GM12878 (cell line): ENCODE data around the gene NKAIN2.

ENCODE experiments used
- CEBPZ ChIP-seq: fragments of 150-350 bp; IDR thresholded peaks from 2 replicates; pipeline ENCODE4 v1.6.1; 2016; ENCODE audit warnings: low read depth, low read length
- CREM ChIP-seq: IDR thresholded peaks from 2 replicates; pipeline ENCODE4 v1.6.1; 2014; ENCODE audit warnings: antibody characterized with exemption, low read depth
- IRF4 ChIP-seq: IDR thresholded peaks from 2 replicates; pipeline ENCODE4 v1.6.1; 2011; ENCODE audit warnings: low read depth, low read length
- JUNB ChIP-seq: IDR thresholded peaks from 2 replicates; pipeline ENCODE4 v1.6.1; 2016; ENCODE audit warnings: antibody characterized with exemption, mild to moderate bottlenecking
- POLR2A ChIP-seq: IDR thresholded peaks from 2 replicates; pipeline ENCODE4 v1.6.1; 2011; ENCODE audit warnings: low read depth, mild to moderate bottlenecking, low read length
- SIX5 ChIP-seq: IDR thresholded peaks from 2 replicates; pipeline ENCODE4 v1.6.1; 2011; ENCODE audit warnings: mild to moderate bottlenecking, low read depth, low read length, moderate library complexity; ENCODE audit not compliant: severe bottlenecking
- SMAD1 ChIP-seq: fragments of 450-650 bp; IDR thresholded peaks from 2 replicates; pipeline ENCODE4 v1.6.1; 2018; ENCODE audit warnings: mild to moderate bottlenecking, low read depth; ENCODE audit not compliant: partially characterized antibody
- TAF1 ChIP-seq: IDR thresholded peaks from 2 replicates; pipeline ENCODE4 v1.6.1; 2011; ENCODE audit warnings: mild to moderate bottlenecking, low read depth, low read length, borderline replicate concordance
- TCF12 ChIP-seq: IDR thresholded peaks from 2 replicates; pipeline ENCODE4 v1.6.1; 2011; ENCODE audit warnings: low read depth, mild to moderate bottlenecking, low read length
- ZNF24 ChIP-seq: fragments of 450-650 bp; IDR thresholded peaks from 2 replicates; pipeline ENCODE4 v1.6.1; 2017; ENCODE audit warnings: antibody characterized with exemption, mild to moderate bottlenecking
- TF ChIP-seq, protein P1 (sequence below), 3 experiments: IDR thresholded peaks in 2 of 3; conservative IDR thresholded peaks in 1 of 3; 2 replicates each; pipeline ENCODE4 v1.5.1; 2011; ENCODE audit warnings: low read depth in 3 of 3, low read length in 3 of 3, mild to moderate bottlenecking in 3 of 3, control low read depth in 2 of 3, moderate library complexity in 2 of 3, inconsistent platforms in 1 of 3, mixed read lengths in 1 of 3; ENCODE audit not compliant: control insufficient read depth in 2 of 3, insufficient read depth in 1 of 3; ENCODE audit errors: extremely low read depth in 1 of 3

DNA sequence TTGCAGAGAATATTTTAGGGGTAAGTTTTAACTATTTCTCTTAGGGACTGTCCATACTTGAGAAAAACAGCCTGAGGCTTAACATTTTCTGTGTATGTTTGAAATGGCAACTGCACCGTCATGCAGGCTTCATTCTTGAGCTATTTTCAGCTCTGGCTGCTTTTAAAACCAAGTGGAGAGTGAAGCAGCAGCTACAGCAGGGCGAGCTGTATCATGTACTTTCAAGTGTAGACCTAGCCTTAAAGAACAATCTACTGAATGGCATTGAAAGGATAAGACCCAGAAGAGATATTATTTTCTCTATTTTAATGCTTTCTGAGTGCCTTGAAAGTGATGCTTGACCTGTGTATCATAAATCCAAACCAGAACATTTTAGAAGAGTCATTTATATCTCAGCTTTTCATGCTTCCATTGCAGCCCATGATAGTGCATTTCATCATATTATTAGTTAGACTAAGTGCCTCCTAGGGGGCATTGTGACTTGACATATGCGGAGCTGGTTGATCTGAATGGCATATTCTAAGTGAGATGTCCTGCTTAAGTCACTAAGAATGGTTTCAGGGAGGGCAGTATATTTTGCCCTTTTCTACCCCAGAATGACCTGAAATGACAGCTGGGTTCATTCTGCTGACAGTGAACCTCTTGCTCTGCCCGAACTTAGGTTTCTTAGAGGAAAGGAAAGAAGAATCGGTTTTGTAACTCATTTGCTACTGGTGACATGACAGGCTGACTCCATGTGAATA, 85.3 kb downstream of the NKAIN2 start:
- TF ChIP-seq SMAD1 (no peak), JUNB (no peak), SIX5 (no peak), CREM (no peak), TCF12 (no peak), POLR2A (no peak), TAF1 (no peak), ZNF24 (no peak), IRF4 (no peak), CEBPZ (no peak)
- TF ChIP-seq, protein P1, sequence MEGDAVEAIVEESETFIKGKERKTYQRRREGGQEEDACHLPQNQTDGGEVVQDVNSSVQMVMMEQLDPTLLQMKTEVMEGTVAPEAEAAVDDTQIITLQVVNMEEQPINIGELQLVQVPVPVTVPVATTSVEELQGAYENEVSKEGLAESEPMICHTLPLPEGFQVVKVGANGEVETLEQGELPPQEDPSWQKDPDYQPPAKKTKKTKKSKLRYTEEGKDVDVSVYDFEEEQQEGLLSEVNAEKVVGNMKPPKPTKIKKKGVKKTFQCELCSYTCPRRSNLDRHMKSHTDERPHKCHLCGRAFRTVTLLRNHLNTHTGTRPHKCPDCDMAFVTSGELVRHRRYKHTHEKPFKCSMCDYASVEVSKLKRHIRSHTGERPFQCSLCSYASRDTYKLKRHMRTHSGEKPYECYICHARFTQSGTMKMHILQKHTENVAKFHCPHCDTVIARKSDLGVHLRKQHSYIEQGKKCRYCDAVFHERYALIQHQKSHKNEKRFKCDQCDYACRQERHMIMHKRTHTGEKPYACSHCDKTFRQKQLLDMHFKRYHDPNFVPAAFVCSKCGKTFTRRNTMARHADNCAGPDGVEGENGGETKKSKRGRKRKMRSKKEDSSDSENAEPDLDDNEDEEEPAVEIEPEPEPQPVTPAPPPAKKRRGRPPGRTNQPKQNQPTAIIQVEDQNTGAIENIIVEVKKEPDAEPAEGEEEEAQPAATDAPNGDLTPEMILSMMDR (IDR thresholded peaks at IDR 0.05 in 2 of 3, conservative IDR thresholded peaks at IDR 0.05 in 1 of 3; ENCODE audit: control insufficient read depth in 2 of 3, extremely low read depth in 1 of 3, insufficient read depth in 1 of 3, low read depth in 3 of 3, low read length in 3 of 3) = no peak
